ENCODE data around the gene ABCC11.

The ABCC11 gene

GRCh38 chr16:48247311-48247710 is at the start of gene ABCC11:
TSS of gene ABCC11 (minus strand) at chr16:48247539. CDS start at chr16:48231921, 15,618 bp downstream.
- DNase-seq (ENCODE audit: low read depth), result no peak

- no peak for DNase-seq (ENCODE audit: low read depth)
These were observed 48.3 kb upstream of the ABCC11 start for GRCh38 chr16:48295488-48296281.

GRCh38 chr16:48294724-48295123 is 47.4 kb upstream of the ABCC11 start:
- no peak for DNase-seq (ENCODE audit: low read depth)

- no peak for DNase-seq (ENCODE audit: low read depth)
These were observed 45.1 kb upstream of the ABCC11 start for GRCh38 chr16:48292452-48292851.

GRCh38 chr16:48291754-48292153 is 44.4 kb upstream of the ABCC11 start:
- DNase-seq (ENCODE audit: low read depth), result no peak

- no peak for DNase-seq (ENCODE audit: low read depth)
These were observed 44.0 kb upstream of the ABCC11 start for GRCh38 chr16:48291303-48291702.

- no peak for DNase-seq (ENCODE audit: low read depth)
These were observed 39.9 kb upstream of the ABCC11 start for GRCh38 chr16:48287239-48287638.

- no peak for DNase-seq (ENCODE audit: low read depth)
These were observed 37.6 kb upstream of the ABCC11 start for GRCh38 chr16:48284772-48285409.

- no peak for DNase-seq (ENCODE audit: low read depth)
These were observed 35.4 kb upstream of the ABCC11 start for GRCh38 chr16:48282636-48283263.

GRCh38 chr16:48280546-48280945 is 33.2 kb upstream of the ABCC11 start:
- DNase-seq (ENCODE audit: low read depth), result no peak

- no peak for DNase-seq (ENCODE audit: low read depth)
These were observed 31.9 kb upstream of the ABCC11 start for GRCh38 chr16:48279199-48279598.

- DNase-seq (ENCODE audit: low read depth), result no peak
These were observed 29.8 kb upstream of the ABCC11 start for GRCh38 chr16:48277158-48277557.

GRCh38 chr16:48276102-48276501 is 28.8 kb upstream of the ABCC11 start:
- DNase-seq (ENCODE audit: low read depth), result no peak

GRCh38 chr16:48274476-48274875 is 27.1 kb upstream of the ABCC11 start:
- no peak for DNase-seq (ENCODE audit: low read depth)

- no peak for DNase-seq (ENCODE audit: low read depth)
These were observed 25.6 kb upstream of the ABCC11 start for GRCh38 chr16:48272837-48273421.

- peak; percentile 32 for DNase-seq (ENCODE audit: low read depth)
These were observed 24.4 kb upstream of the ABCC11 start for GRCh38 chr16:48271728-48272127.

- DNase-seq (ENCODE audit: low read depth), result no peak
These were observed 21.7 kb upstream of the ABCC11 start for GRCh38 chr16:48269011-48269410.

GRCh38 chr16:48262631-48263030 is 15.3 kb upstream of the ABCC11 start:
- DNase-seq (ENCODE audit: low read depth), result no peak

- DNase-seq (ENCODE audit: low read depth), result no peak
These were observed 14.2 kb upstream of the ABCC11 start for GRCh38 chr16:48261569-48261968.

GRCh38 chr16:48256579-48257177 is 9.3 kb upstream of the ABCC11 start:
- no peak for DNase-seq (ENCODE audit: low read depth)

GRCh38 chr16:48252013-48252412 is 4.7 kb upstream of the ABCC11 start:
- DNase-seq (ENCODE audit: low read depth), result no peak

GRCh38 chr16:48250520-48251278 is 3.4 kb upstream of the ABCC11 start:
- peak; percentile 40 for DNase-seq (ENCODE audit: low read depth)
